A204.1 (cell line): Measurements from ENCODE around the gene CTRL.

Source experiments
- FAIRE-seq: peaks from 2 replicates; lab custom pipeline; 2012; peaks lifted over from hg19 to GRCh38; lab: Jason Lieb, UNC

Gene CTRL

GRCh38 chr16:67962135-67962534 lies 30.5 kb upstream of the CTRL start:
- no peak for FAIRE-seq

GRCh38 chr16:67961551-67961957 lies 29.9 kb upstream of the CTRL start:
- no peak for FAIRE-seq

GRCh38 chr16:67959536-67960329 lies 28.1 kb upstream of the CTRL start:
- FAIRE-seq, result no peak

- no peak for FAIRE-seq
Observed at GRCh38 chr16:67957622-67958021, 26.0 kb upstream of the CTRL start.

- no peak for FAIRE-seq
Observed at GRCh38 chr16:67954421-67955196, 22.9 kb upstream of the CTRL start.

- FAIRE-seq, result no peak
Observed at GRCh38 chr16:67953641-67954375, 22.1 kb upstream of the CTRL start.

GRCh38 chr16:67951485-67951884 lies 19.8 kb upstream of the CTRL start:
- FAIRE-seq, result no peak

GRCh38 chr16:67950335-67950843 lies 18.7 kb upstream of the CTRL start:
- no peak for FAIRE-seq

GRCh38 chr16:67949645-67950044 lies 18.0 kb upstream of the CTRL start:
- no peak for FAIRE-seq

GRCh38 chr16:67948015-67948414 lies 16.4 kb upstream of the CTRL start:
- FAIRE-seq, result no peak

- no peak for FAIRE-seq
Observed at GRCh38 chr16:67946966-67947558, 15.4 kb upstream of the CTRL start.

- no peak for FAIRE-seq
Observed at GRCh38 chr16:67946128-67946569, 14.5 kb upstream of the CTRL start.

- no peak for FAIRE-seq
Observed at GRCh38 chr16:67945392-67945933, 13.8 kb upstream of the CTRL start.

- no peak for FAIRE-seq
Observed at GRCh38 chr16:67944690-67945391, 13.2 kb upstream of the CTRL start.

- FAIRE-seq, result no peak
Observed at GRCh38 chr16:67943619-67944504, 12.2 kb upstream of the CTRL start, which contains the start of gene LCAT. TSS of gene LCAT (minus strand) at chr16:67944120. CDS start at chr16:67944101, 19 bp downstream.

- FAIRE-seq, result no peak
Observed at GRCh38 chr16:67943256-67943618, 11.6 kb upstream of the CTRL start.

- FAIRE-seq, result no peak
Observed at GRCh38 chr16:67942510-67943255, 11.0 kb upstream of the CTRL start.

- no peak for FAIRE-seq
Observed at GRCh38 chr16:67942200-67942509, 10.5 kb upstream of the CTRL start.

- FAIRE-seq, result no peak
Observed at GRCh38 chr16:67941469-67942199, 10.0 kb upstream of the CTRL start.
